Activated T-cell treated with anti-CD3 and anti-CD28 coated beads, Interleukin-2, amount 50 U/mL, for 4 hours (primary cell): ENCODE measurements around the gene TBC1D7. TPM values are rescaled to one million over a fixed set of nuclear protein-coding genes. Genes with fewer than 3 reads are reported as not detected.

Source experiments
- ATAC-seq, 2 donors: fragments of 200-7000 bp; cut with Tn5 transposase; one replicate each; pipeline ENCODE4 v1.10.0; 2021
- DNase-seq: peaks from one replicate; pipeline ENCODE4 v3.0.0-alpha.2; 2020
- H3K27me3 Mint-ChIP-seq: one replicate; pipeline ENCODE4 v1.8.0; 2021; ENCODE audit warnings: low read depth, mixed read lengths
- H3K36me3 Mint-ChIP-seq: one replicate; pipeline ENCODE4 v1.8.0; 2022; ENCODE audit warnings: mixed read lengths; ENCODE audit not compliant: insufficient read depth
- H3K4me1 Mint-ChIP-seq: one replicate; pipeline ENCODE4 v1.8.0; 2021; ENCODE audit warnings: low read depth, mixed read lengths
- H3K4me3 Mint-ChIP-seq: one replicate; pipeline ENCODE4 v1.8.0; 2021; ENCODE audit warnings: mild to moderate bottlenecking, moderate library complexity, mixed read lengths
- H3K9me3 Mint-ChIP-seq: one replicate; pipeline ENCODE4 v1.8.0; 2021; ENCODE audit warnings: mixed read lengths
- total RNA-seq, 3 donors: library from RNA; stranded (reverse); gene quantifications; one replicate each; pipeline ENCODE4 v1.2.1, GENCODE V29; 2021

The TBC1D7 gene
- total RNA-seq, 3 donors from 2014 or later = 12.9 to 18.4 (median 15.5) TPM

DNA sequence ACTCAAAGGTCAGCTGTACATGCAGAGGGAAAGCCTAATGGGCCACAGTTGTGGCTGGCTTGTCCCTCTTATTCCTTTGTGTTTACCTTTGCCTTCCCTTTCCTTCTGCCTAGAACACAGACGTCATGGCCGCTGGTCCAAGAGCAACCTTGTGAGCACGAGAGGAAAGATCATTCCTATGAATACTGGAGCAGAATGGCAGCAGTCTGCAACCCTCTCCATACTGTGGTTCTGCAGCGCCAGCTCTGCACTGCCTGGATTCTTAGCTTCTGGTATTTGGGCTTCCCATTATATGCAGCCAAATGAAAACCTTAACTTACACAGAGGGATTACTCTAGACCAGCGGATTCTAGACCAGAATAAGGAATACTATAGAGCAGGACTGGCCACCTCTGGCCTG, 12.4 kb downstream of the TBC1D7 start:
- ATAC-seq (no peak), DNase-seq (no peak)
- Mint-ChIP-seq H3K27me3 (no peaks in the 10 kb centered on the region), H3K4me3 (no peak overlapping the region), H3K4me1 (no peaks in the 10 kb centered on the region), H3K36me3 (peaks cover 52% of the 10 kb centered on the region), H3K9me3 (no peaks in the 10 kb centered on the region)

DNA sequence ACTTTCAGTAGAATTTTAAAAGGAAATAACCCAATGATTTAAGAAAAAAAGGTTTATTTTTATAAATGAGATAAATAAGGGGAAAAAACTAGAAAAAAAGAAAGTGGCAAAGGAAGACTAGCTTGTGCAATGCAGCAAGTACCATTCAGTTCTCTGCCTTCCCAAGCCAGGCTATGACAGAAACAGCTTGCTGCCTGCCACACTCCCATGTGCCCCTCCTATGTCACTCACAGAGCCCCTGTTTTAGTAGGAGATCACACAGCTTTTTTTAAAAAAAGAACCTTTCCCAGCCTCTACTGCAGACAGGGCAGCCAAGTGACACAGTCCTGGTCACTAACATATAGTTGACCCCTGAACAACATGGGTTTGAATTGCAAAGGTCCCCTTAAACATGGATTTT, 13.5 kb downstream of the TBC1D7 start:
- DNase-seq (no peak), ATAC-seq (no peak)
- peaks cover 43% of the 10 kb centered on the region for H3K36me3 Mint-ChIP-seq

DNA sequence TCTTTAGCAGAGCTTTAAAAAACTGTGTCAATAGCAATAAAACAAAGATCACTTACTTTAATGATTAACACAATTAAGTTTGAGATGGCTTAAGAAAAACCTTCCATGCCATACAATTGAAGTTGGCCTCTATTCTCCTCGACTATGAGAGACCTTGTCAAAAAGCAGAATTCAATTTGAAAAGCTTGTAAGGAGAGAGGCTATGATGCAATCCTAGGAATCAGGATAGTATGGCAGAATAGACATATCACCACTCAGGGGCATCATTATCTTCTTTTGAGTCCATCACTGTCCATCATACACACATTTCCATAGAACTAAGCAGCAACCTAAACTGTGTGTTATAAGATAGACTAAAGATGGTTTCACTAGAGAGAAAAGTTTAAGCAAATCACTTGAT, 17.2 kb downstream of the TBC1D7 start:
- Mint-ChIP-seq H3K9me3 (no peaks in the 10 kb centered on the region), H3K36me3 (peaks cover 59% of the 10 kb centered on the region), H3K4me3 (no peak overlapping the region), H3K4me1 (no peaks in the 10 kb centered on the region), H3K27me3 (no peaks in the 10 kb centered on the region)
- DNase-seq (no peak), ATAC-seq (no peak)

More for the DNA sequence above, 13.5 kb downstream of the TBC1D7 start:
- Mint-ChIP-seq H3K27me3 (no peaks in the 10 kb centered on the region), H3K4me1 (no peaks in the 10 kb centered on the region), H3K4me3 (no peak overlapping the region), H3K9me3 (no peaks in the 10 kb centered on the region)

DNA sequence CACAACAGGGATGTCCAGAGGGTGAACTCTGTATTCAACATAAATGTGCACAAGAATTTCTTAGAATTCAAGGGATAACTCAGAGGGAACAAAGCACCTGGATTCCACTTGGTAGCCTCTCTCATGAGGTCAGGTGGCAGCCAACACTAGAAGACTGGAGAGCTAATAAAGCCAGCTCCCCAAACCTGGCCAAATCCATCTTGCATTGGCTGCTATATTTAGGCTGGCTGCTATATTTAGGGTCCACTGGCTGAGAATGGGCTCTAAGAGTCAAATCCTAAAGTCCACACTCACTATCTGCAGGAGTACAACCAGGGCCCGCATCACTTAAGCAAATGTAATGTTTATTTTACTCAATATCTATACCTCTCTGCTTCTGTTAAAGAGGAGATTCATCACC, 20.0 kb downstream of the TBC1D7 start:
- ATAC-seq = no peak
- Mint-ChIP-seq H3K4me1 (peaks cover 12% of the 10 kb centered on the region), H3K36me3 (peaks cover 59% of the 10 kb centered on the region), H3K27me3 (no peaks in the 10 kb centered on the region), H3K9me3 (no peaks in the 10 kb centered on the region), H3K4me3 (no peak overlapping the region)
- DNase-seq = no peak

DNA sequence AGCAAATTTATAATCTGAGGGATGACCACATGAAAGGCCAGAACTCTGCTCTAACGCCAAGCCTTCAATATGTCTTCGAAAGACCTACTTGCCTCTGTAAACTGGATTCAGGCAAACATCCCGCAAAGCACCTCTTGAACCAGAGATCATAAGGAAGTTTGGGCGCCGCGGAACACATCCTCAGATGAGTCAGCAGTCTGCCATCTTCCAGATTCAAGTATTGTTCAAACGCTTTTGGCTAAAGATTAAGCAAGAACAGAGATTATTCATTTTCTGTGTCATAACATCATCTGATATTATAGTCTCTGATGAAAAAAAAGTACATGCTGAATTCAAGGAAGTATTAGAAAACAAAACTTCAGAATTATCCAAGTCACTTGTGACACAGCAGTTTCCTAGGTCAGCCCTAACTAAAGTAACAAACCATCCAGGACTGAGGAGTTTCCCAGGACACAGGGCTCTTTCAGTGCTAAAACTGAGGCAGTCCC, 20.8 kb downstream of the TBC1D7 start:
- Mint-ChIP-seq H3K4me1 (peaks cover 20% of the 10 kb centered on the region), H3K4me3 (no peak overlapping the region), H3K27me3 (no peaks in the 10 kb centered on the region), H3K36me3 (peaks cover 58% of the 10 kb centered on the region), H3K9me3 (no peaks in the 10 kb centered on the region)
- no peak for ATAC-seq
- no peak for DNase-seq

DNA sequence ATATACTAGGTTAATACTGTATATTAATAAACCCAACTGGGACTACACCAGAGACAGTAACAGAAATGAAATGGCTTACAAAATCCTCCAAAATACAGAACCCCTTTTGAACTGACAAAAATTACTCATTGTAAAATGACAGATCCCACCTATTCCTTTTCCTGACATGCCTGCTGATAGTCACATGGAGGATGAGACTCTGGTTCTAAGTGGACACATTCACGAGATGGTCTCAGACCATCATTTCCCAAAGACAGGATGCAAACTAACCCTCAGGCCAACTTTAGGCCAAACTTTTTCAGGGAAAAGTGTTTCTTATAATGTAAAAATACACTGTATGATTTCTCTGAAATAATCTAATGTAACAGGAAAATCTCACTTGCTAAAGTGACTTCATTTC, 22.5 kb downstream of the TBC1D7 start:
- H3K36me3 Mint-ChIP-seq = peaks cover 58% of the 10 kb centered on the region
- H3K4me1 Mint-ChIP-seq = peaks cover 25% of the 10 kb centered on the region
- no peaks in the 10 kb centered on the region for H3K9me3 Mint-ChIP-seq

DNA sequence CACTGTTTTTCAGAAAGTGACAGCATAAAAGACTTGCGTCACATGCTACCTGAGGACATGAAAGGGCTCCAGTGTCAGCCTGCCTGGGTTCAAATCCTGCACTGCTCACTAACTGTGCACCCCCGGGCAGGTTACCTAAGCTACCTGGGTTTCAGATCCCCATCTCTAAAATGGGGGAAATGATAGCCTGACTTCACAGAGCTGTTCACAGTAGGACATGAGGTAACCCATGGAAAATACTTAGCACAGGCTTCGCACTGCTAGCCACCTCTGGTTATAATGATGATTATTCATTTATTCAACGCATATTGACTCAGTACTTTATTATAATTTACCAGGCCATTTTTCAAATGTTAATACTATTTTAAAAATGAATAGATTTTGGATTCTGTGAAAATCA, 23.0 kb downstream of the TBC1D7 start:
- no peaks in the 10 kb centered on the region for H3K9me3 Mint-ChIP-seq
- H3K4me1 Mint-ChIP-seq = peaks cover 25% of the 10 kb centered on the region
- no peaks in the 10 kb centered on the region for H3K27me3 Mint-ChIP-seq
- ATAC-seq = no peak
- no peak for DNase-seq
- no peak overlapping the region for H3K4me3 Mint-ChIP-seq
- H3K36me3 Mint-ChIP-seq = peaks cover 62% of the 10 kb centered on the region

More for the DNA sequence above, 22.5 kb downstream of the TBC1D7 start:
- no peaks in the 10 kb centered on the region for H3K27me3 Mint-ChIP-seq
- ATAC-seq = no peak
- H3K4me3 Mint-ChIP-seq = no peak overlapping the region
- no peak for DNase-seq

DNA sequence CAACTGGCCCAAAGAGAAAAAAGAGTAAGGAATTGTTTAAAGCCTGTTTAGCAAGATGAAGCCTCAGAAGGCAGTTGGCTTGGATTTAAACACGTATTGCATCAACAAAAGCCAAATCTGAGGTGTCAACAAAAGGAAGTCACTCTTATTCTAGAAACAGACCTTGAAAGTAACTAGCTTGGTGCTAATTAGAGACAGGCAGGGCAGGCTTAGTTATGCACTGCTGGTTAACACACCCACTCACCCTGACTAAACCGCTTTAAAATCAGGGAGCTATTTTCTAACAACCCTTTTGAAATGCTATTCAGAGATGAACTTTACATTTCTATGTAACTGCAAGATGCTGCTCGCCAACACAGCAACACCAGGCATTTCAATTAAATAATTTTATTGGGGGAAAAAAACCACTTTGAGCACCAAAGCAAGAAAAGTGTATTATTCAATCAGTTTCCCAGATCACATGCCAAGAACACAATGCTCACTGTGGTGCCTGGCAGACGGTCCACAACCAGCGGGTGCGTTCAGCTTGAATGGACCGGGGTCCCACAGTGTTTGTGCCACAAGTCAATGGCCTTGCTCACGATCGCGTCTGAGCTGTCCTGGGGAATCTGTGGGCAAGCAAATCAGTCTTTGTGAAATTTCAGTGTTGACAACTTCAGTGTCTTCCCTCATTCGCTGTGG, 23.6 kb downstream of the TBC1D7 start:
- H3K4me1 Mint-ChIP-seq = peaks cover 25% of the 10 kb centered on the region
- no peaks in the 10 kb centered on the region for H3K27me3 Mint-ChIP-seq
- ATAC-seq (no peak), DNase-seq (no peak)
- no peak overlapping the region for H3K4me3 Mint-ChIP-seq
- no peaks in the 10 kb centered on the region for H3K9me3 Mint-ChIP-seq
- H3K36me3 Mint-ChIP-seq = peaks cover 64% of the 10 kb centered on the region

DNA sequence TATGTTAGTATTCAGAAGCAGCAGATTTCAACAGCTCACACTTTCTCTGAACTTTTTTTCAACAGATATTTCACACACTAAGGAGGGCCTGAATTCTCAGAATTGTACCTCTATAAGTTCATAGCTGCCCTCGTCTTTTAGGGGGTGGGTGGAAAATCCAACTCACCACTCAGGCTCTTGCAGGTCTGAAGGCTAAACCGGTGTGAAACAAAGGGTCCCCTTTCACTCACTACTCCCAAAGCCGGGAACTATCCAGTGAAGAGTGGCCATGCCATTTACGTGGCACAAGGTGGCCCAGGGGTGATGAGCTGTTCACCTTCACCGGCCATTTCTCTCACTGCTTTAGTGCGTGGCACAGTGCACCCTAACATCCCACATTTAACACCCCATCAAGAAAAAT, 24.2 kb downstream of the TBC1D7 start:
- Mint-ChIP-seq H3K4me3 (no peak overlapping the region), H3K36me3 (peaks cover 63% of the 10 kb centered on the region), H3K9me3 (no peaks in the 10 kb centered on the region), H3K4me1 (peaks cover 25% of the 10 kb centered on the region), H3K27me3 (no peaks in the 10 kb centered on the region)
- DNase-seq (no peak), ATAC-seq (no peak)

DNA sequence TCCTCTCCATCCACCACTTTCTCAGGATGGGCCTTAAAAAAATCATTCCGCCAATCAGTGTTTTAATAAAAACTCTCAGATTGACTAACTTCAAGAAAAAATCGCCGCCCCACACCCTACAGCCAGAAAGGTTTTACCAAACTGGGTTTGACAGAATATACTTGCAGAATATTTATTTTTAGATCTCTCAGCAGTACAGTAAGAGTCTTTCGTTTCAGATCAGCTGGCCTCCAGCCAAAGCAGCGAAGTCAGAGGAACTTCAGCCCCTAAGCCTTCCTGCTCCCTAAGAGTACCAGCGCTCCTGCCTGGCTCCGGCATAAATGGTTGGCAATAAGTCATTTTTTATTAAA, 24.7 kb downstream of the TBC1D7 start:
- peaks cover 25% of the 10 kb centered on the region for H3K4me1 Mint-ChIP-seq
- H3K27me3 Mint-ChIP-seq = no peaks in the 10 kb centered on the region
- peak overlapping the region; percentile 31 for H3K4me3 Mint-ChIP-seq
- no peak for ATAC-seq
- DNase-seq = no peak
- no peaks in the 10 kb centered on the region for H3K9me3 Mint-ChIP-seq
- H3K36me3 Mint-ChIP-seq = peaks cover 61% of the 10 kb centered on the region

DNA sequence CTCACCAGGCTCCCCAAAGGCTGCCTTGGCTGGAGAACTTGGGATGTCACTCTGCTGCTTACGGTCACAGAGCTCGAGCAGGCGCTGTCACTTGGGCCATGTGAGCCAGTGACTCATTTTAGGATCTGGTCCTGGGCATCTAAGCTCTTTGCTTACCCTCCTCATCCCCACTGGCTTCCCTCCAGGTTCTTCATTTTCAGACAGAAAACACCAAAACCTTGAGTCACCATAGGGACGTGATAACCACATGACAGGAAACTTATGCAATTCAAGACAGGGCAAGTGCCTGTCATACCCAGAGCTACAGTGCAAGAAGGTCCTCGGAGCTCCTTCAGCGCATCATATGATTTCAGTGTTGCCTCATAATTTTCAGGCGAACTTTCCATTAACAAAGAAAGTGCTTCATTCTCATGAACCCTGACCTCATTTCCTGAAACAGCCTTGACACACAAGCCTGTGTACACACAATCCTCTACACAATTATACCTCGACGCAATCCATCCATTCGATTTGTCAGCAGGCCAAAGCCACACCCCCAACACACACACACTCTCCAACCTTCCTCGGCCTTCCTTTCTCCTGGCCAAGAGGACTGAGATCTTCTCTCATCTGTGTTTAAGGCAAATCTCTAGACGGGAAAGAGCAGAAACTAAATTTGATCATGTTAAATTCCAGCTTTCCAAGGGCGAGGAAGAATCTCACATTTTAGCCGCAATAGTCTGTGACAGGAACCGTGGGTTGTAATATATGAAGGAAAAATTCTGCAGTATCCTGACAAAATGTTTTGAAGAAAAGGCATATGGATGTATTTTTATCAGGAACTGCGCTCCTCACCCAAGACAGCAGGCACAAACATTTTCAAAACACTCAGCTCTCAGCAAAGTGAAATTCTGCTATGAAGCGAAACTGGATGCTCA, 25.3 kb downstream of the TBC1D7 start:
- Mint-ChIP-seq H3K27me3 (no peaks in the 10 kb centered on the region), H3K36me3 (peaks cover 61% of the 10 kb centered on the region), H3K4me3 (peak overlapping the region; percentile 40), H3K4me1 (peaks cover 25% of the 10 kb centered on the region), H3K9me3 (no peaks in the 10 kb centered on the region)
- peak; percentile 12 for DNase-seq
- peak; percentile 90 to 97 for ATAC-seq

DNA sequence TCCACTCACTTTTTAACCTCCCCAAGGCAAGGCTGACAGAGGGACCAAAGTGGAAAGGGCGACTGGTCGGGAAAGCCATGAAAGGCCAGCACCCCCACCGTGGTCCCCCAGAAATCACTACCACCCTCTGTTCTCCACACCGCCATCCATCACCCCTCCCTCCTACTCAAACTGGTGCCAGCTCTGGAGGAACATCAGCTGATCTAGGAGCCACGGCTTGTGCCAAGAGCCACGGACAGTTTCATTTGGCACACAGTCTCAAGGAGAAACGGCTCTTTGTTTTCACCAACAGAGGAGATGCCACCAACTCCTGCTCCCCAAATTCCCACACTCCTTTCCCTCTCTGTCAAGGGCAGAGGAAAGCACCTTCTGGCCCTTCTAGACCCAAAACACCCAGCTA, 26.0 kb downstream of the TBC1D7 start:
- Mint-ChIP-seq H3K27me3 (no peaks in the 10 kb centered on the region), H3K36me3 (peaks cover 62% of the 10 kb centered on the region), H3K4me3 (no peak overlapping the region), H3K9me3 (no peaks in the 10 kb centered on the region), H3K4me1 (peaks cover 25% of the 10 kb centered on the region)
- no peak for DNase-seq
- ATAC-seq = no peak

DNA sequence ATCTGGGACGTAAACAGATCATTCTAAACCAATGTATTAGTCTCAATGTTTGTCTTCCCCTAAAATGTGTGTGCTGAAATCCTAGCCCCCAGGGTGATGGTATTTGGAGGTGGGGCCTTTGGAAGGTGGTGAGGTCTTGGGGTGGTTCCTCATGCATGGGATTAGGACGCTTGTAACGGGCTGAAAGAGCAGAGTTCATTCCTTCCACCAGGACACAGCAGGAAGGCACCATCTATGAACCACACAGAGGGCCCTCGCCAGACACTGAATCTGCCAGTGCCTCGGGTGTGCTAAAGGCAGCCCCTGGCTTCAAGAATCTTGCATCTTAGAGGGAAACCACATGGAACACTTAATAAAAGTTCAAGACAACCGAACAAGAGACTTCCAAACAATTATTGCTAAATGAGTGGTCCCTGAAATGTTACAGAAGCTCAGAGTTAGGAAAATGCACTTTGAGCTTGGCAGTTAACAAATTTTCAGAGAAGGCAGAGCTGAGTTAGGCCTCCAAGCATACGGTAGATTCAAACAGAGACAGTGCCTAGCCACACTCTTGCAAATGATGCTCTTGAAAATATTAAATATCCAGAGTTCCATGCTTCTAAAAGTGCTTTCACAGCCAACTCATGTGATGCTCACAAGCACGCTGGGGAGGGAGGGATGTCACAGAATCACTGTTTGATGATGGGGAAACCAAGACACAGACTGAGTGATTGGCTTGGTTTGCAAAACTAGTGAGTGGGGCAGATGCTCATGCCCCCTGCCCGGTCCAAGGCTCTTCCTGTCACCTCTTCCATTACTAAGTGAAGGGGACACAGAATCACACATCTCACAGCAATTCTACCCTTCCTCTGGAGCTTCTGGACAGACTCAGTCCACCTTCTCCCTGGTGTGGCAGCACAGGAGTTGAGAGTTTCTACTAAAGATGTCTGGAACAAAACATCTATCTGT, 27.4 kb downstream of the TBC1D7 start:
- H3K27me3 Mint-ChIP-seq = no peaks in the 10 kb centered on the region
- ATAC-seq (no peak), DNase-seq (no peak)
- H3K36me3 Mint-ChIP-seq = peaks cover 51% of the 10 kb centered on the region
- H3K9me3 Mint-ChIP-seq = no peaks in the 10 kb centered on the region
- peaks cover 25% of the 10 kb centered on the region for H3K4me1 Mint-ChIP-seq
- no peak overlapping the region for H3K4me3 Mint-ChIP-seq

DNA sequence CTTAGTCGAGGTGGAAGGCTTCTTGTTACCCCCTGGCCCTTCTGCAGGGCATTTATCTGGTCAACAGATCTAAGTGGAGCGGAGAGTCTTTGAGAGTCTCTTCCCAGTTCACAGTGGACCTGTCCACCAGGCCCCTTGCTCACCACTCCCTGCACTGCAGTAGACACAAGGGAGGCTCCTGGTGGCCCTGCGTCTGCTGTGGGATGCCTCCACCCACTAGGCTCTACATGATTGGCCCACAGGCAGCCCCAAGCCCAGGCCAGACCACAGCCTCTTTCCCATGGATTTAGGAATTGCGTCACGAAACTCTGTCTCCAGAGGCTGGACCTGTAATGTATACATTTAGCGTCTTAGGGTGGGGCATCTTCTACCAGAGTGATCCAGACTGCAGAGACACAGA, 28.4 kb downstream of the TBC1D7 start:
- peaks cover 51% of the 10 kb centered on the region for H3K36me3 Mint-ChIP-seq
- no peak for ATAC-seq
- DNase-seq = no peak
- no peak overlapping the region for H3K4me3 Mint-ChIP-seq
- H3K9me3 Mint-ChIP-seq = no peaks in the 10 kb centered on the region
- H3K4me1 Mint-ChIP-seq = peaks cover 25% of the 10 kb centered on the region
- no peaks in the 10 kb centered on the region for H3K27me3 Mint-ChIP-seq
